Activated T-cell treated with anti-CD3 and anti-CD28 coated beads, Interleukin-2, amount 50 U/mL, for 4 hours (primary cell): Measurements from ENCODE around the gene TPM4. TPM values are rescaled to one million over a fixed set of nuclear protein-coding genes. Genes with fewer than 3 reads are reported as not detected.

Experiments used
- ATAC-seq, 2 donors: fragments of 200-7000 bp; cut with Tn5 transposase; one replicate each; pipeline ENCODE4 v1.10.0; 2021
- DNase-seq: peaks from one replicate; pipeline ENCODE4 v3.0.0-alpha.2; 2020
- H3K27me3 Mint-ChIP-seq: one replicate; pipeline ENCODE4 v1.8.0; 2021; ENCODE audit warnings: low read depth, mixed read lengths
- H3K36me3 Mint-ChIP-seq: one replicate; pipeline ENCODE4 v1.8.0; 2022; ENCODE audit warnings: mixed read lengths; ENCODE audit not compliant: insufficient read depth
- H3K4me1 Mint-ChIP-seq: one replicate; pipeline ENCODE4 v1.8.0; 2021; ENCODE audit warnings: low read depth, mixed read lengths
- H3K4me3 Mint-ChIP-seq: one replicate; pipeline ENCODE4 v1.8.0; 2021; ENCODE audit warnings: mild to moderate bottlenecking, moderate library complexity, mixed read lengths
- H3K9me3 Mint-ChIP-seq: one replicate; pipeline ENCODE4 v1.8.0; 2021; ENCODE audit warnings: mixed read lengths
- total RNA-seq, 3 donors: library from RNA; stranded (reverse); gene quantifications; one replicate each; pipeline ENCODE4 v1.2.1, GENCODE V29; 2021

Gene TPM4
- total RNA-seq, 3 donors from 2014 or later: 153 to 177 (median 168) TPM

GRCh38 chr19:16052353-16052752, 23.9 kb upstream of the TPM4 start:
- ATAC-seq (no peak), DNase-seq (no peak)
- peaks cover 2% of the 10 kb centered on the region for H3K4me1 Mint-ChIP-seq
- H3K9me3 Mint-ChIP-seq: peaks cover 11% of the 10 kb centered on the region
- H3K27me3 Mint-ChIP-seq: no peaks in the 10 kb centered on the region
- no peaks in the 10 kb centered on the region for H3K36me3 Mint-ChIP-seq
- no peak overlapping the region for H3K4me3 Mint-ChIP-seq

- no peak for ATAC-seq
- Mint-ChIP-seq H3K4me1 (peaks cover 4% of the 10 kb centered on the region), H3K27me3 (peaks cover 3% of the 10 kb centered on the region), H3K9me3 (peaks cover 12% of the 10 kb centered on the region), H3K36me3 (no peaks in the 10 kb centered on the region), H3K4me3 (no peak overlapping the region)
- no peak for DNase-seq
Observed at GRCh38 chr19:16057062-16057461, 19.2 kb upstream of the TPM4 start.

GRCh38 chr19:16060294-16060693, 16.0 kb upstream of the TPM4 start:
- Mint-ChIP-seq H3K9me3 (peaks cover 12% of the 10 kb centered on the region), H3K27me3 (peaks cover 3% of the 10 kb centered on the region), H3K4me1 (peaks cover 12% of the 10 kb centered on the region), H3K36me3 (no peaks in the 10 kb centered on the region), H3K4me3 (no peak overlapping the region)
- ATAC-seq: no peak
- no peak for DNase-seq

GRCh38 chr19:16061943-16062342, 14.4 kb upstream of the TPM4 start:
- H3K4me3 Mint-ChIP-seq: no peak overlapping the region
- peaks cover 3% of the 10 kb centered on the region for H3K27me3 Mint-ChIP-seq
- no peaks in the 10 kb centered on the region for H3K36me3 Mint-ChIP-seq
- peaks cover 4% of the 10 kb centered on the region for H3K9me3 Mint-ChIP-seq
- ATAC-seq (peak; percentile 29 to 49), DNase-seq (no peak)
- H3K4me1 Mint-ChIP-seq: peaks cover 19% of the 10 kb centered on the region

- DNase-seq (peak; percentile 72), ATAC-seq (peak; percentile 50 to 57)
- Mint-ChIP-seq H3K4me1 (peaks cover 19% of the 10 kb centered on the region), H3K4me3 (no peak overlapping the region), H3K27me3 (peaks cover 3% of the 10 kb centered on the region), H3K9me3 (no peaks in the 10 kb centered on the region), H3K36me3 (no peaks in the 10 kb centered on the region)
Observed at GRCh38 chr19:16062789-16063188, 13.5 kb upstream of the TPM4 start.

- Mint-ChIP-seq H3K9me3 (no peaks in the 10 kb centered on the region), H3K4me3 (no peak overlapping the region), H3K36me3 (no peaks in the 10 kb centered on the region), H3K27me3 (no peaks in the 10 kb centered on the region), H3K4me1 (peaks cover 19% of the 10 kb centered on the region)
- no peak for ATAC-seq
- no peak for DNase-seq
Observed at GRCh38 chr19:16064209-16064889, 11.9 kb upstream of the TPM4 start.

GRCh38 chr19:16066611-16067104, 9.6 kb upstream of the TPM4 start:
- peak; percentile 30 for DNase-seq
- no peaks in the 10 kb centered on the region for H3K27me3 Mint-ChIP-seq
- peaks cover 23% of the 10 kb centered on the region for H3K4me1 Mint-ChIP-seq
- H3K9me3 Mint-ChIP-seq: no peaks in the 10 kb centered on the region
- H3K36me3 Mint-ChIP-seq: no peaks in the 10 kb centered on the region
- ATAC-seq: no peak
- H3K4me3 Mint-ChIP-seq: no peak overlapping the region

GRCh38 chr19:16067205-16067938, 8.9 kb upstream of the TPM4 start:
- Mint-ChIP-seq H3K36me3 (no peaks in the 10 kb centered on the region), H3K4me3 (no peak overlapping the region), H3K27me3 (no peaks in the 10 kb centered on the region), H3K4me1 (peaks cover 22% of the 10 kb centered on the region), H3K9me3 (no peaks in the 10 kb centered on the region)
- no peak for ATAC-seq
- DNase-seq: no peak

- Mint-ChIP-seq H3K27me3 (no peaks in the 10 kb centered on the region), H3K4me1 (peaks cover 28% of the 10 kb centered on the region), H3K4me3 (no peak overlapping the region), H3K9me3 (no peaks in the 10 kb centered on the region), H3K36me3 (no peaks in the 10 kb centered on the region)
- no peak for DNase-seq
- no peak for ATAC-seq
Observed at GRCh38 chr19:16068696-16069259, 7.5 kb upstream of the TPM4 start.

GRCh38 chr19:16069813-16070365, 6.4 kb upstream of the TPM4 start:
- peaks cover 39% of the 10 kb centered on the region for H3K4me1 Mint-ChIP-seq
- no peak for DNase-seq
- H3K4me3 Mint-ChIP-seq: peak overlapping the region; percentile 60
- H3K9me3 Mint-ChIP-seq: no peaks in the 10 kb centered on the region
- H3K36me3 Mint-ChIP-seq: no peaks in the 10 kb centered on the region
- ATAC-seq: peak; percentile 15 to 20
- H3K27me3 Mint-ChIP-seq: no peaks in the 10 kb centered on the region

- peak overlapping the region; percentile 60 for H3K4me3 Mint-ChIP-seq
- peak; percentile 72 for DNase-seq
Observed at GRCh38 chr19:16070366-16070990, 5.8 kb upstream of the TPM4 start.

GRCh38 chr19:16071072-16071691, 5.1 kb upstream of the TPM4 start:
- Mint-ChIP-seq H3K27me3 (no peaks in the 10 kb centered on the region), H3K4me1 (peaks cover 40% of the 10 kb centered on the region)
- ATAC-seq: no peak

More at GRCh38 chr19:16070366-16070990, 5.8 kb upstream of the TPM4 start:
- H3K27me3 Mint-ChIP-seq: no peaks in the 10 kb centered on the region
- peak; percentile 96 to 97 for ATAC-seq
- peaks cover 41% of the 10 kb centered on the region for H3K4me1 Mint-ChIP-seq
- no peaks in the 10 kb centered on the region for H3K9me3 Mint-ChIP-seq
- no peaks in the 10 kb centered on the region for H3K36me3 Mint-ChIP-seq

GRCh38 chr19:16073481-16073880, 2.8 kb upstream of the TPM4 start:
- no peak for ATAC-seq
- Mint-ChIP-seq H3K27me3 (no peaks in the 10 kb centered on the region), H3K4me3 (no peak overlapping the region), H3K9me3 (no peaks in the 10 kb centered on the region), H3K36me3 (no peaks in the 10 kb centered on the region), H3K4me1 (peaks cover 44% of the 10 kb centered on the region)
- DNase-seq: no peak

More at GRCh38 chr19:16071072-16071691, 5.1 kb upstream of the TPM4 start:
- Mint-ChIP-seq H3K36me3 (no peaks in the 10 kb centered on the region), H3K9me3 (no peaks in the 10 kb centered on the region), H3K4me3 (no peak overlapping the region)
- no peak for DNase-seq

- no peaks in the 10 kb centered on the region for H3K27me3 Mint-ChIP-seq
- H3K4me1 Mint-ChIP-seq: peaks cover 50% of the 10 kb centered on the region
- H3K4me3 Mint-ChIP-seq: no peak overlapping the region
- H3K36me3 Mint-ChIP-seq: no peaks in the 10 kb centered on the region
- H3K9me3 Mint-ChIP-seq: no peaks in the 10 kb centered on the region
- DNase-seq (no peak), ATAC-seq (no peak)
Observed at GRCh38 chr19:16073988-16074387, 2.3 kb upstream of the TPM4 start.
